ENCODE measurements around the gene MRPL49.

MRPL49 gene

DNA sequence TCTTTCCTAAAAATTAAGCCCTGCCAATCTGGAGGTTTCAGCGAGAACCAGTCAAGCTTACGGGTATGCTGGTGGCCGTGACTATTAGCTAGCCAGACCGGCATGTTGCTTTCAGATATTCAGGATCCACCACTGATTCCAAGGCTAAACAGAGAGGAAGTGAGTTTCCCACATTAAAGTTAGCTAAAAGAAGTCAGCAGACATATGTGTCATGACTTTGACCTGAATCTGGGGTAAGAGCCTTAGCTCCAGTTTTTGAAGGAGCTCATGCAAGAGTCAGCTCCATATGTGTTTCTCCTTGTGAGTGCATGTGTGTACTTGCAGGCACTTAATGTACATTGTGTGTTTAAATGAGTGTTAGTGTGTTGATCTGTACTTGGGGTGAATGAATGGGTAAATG is 36.7 kb upstream of the MRPL49 start:
- no peak for ATAC-seq
- no peak for TF ChIP-seq PPARA (CRISPR knock-in tag; IDR thresholded peaks at IDR 0.05; ENCODE audit: borderline replicate concordance)
- TF ChIP-seq BACH2 (CRISPR knock-in tag; IDR thresholded peaks at IDR 0.05; ENCODE audit: borderline replicate concordance), result no peak
- TF ChIP-seq ZNF70 (CRISPR knock-in tag; IDR thresholded peaks at IDR 0.05), result no peak
- TF ChIP-seq OSR1 (CRISPR knock-in tag; IDR thresholded peaks at IDR 0.05), result no peak
- no peak for TF ChIP-seq RARB (CRISPR knock-in tag; IDR thresholded peaks at IDR 0.05)
- TF ChIP-seq, protein P1, sequence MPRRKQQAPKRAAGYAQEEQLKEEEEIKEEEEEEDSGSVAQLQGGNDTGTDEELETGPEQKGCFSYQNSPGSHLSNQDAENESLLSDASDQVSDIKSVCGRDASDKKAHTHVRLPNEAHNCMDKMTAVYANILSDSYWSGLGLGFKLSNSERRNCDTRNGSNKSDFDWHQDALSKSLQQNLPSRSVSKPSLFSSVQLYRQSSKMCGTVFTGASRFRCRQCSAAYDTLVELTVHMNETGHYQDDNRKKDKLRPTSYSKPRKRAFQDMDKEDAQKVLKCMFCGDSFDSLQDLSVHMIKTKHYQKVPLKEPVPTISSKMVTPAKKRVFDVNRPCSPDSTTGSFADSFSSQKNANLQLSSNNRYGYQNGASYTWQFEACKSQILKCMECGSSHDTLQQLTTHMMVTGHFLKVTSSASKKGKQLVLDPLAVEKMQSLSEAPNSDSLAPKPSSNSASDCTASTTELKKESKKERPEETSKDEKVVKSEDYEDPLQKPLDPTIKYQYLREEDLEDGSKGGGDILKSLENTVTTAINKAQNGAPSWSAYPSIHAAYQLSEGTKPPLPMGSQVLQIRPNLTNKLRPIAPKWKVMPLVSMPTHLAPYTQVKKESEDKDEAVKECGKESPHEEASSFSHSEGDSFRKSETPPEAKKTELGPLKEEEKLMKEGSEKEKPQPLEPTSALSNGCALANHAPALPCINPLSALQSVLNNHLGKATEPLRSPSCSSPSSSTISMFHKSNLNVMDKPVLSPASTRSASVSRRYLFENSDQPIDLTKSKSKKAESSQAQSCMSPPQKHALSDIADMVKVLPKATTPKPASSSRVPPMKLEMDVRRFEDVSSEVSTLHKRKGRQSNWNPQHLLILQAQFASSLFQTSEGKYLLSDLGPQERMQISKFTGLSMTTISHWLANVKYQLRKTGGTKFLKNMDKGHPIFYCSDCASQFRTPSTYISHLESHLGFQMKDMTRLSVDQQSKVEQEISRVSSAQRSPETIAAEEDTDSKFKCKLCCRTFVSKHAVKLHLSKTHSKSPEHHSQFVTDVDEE (CRISPR knock-in tag; IDR thresholded peaks at IDR 0.05), result no peak
- no peak for TF ChIP-seq TCF4 (CRISPR knock-in tag; IDR thresholded peaks at IDR 0.05; ENCODE audit: borderline replicate concordance)
- TF ChIP-seq, protein P2, sequence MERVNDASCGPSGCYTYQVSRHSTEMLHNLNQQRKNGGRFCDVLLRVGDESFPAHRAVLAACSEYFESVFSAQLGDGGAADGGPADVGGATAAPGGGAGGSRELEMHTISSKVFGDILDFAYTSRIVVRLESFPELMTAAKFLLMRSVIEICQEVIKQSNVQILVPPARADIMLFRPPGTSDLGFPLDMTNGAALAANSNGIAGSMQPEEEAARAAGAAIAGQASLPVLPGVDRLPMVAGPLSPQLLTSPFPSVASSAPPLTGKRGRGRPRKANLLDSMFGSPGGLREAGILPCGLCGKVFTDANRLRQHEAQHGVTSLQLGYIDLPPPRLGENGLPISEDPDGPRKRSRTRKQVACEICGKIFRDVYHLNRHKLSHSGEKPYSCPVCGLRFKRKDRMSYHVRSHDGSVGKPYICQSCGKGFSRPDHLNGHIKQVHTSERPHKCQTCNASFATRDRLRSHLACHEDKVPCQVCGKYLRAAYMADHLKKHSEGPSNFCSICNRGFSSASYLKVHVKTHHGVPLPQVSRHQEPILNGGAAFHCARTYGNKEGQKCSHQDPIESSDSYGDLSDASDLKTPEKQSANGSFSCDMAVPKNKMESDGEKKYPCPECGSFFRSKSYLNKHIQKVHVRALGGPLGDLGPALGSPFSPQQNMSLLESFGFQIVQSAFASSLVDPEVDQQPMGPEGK (CRISPR knock-in tag; IDR thresholded peaks at IDR 0.05; ENCODE audit: borderline replicate concordance), result no peak
- TF ChIP-seq ZC3H10 (CRISPR knock-in tag; IDR thresholded peaks at IDR 0.05), result no peak
- TF ChIP-seq ARNTL (CRISPR knock-in tag; IDR thresholded peaks at IDR 0.05; ENCODE audit: borderline replicate concordance, low read depth), result no peak
- TF ChIP-seq CSDC2 (CRISPR knock-in tag; IDR thresholded peaks at IDR 0.05), result no peak
- TF ChIP-seq ISL1 (CRISPR knock-in tag; IDR thresholded peaks at IDR 0.05), result no peak
- no peak for TF ChIP-seq TOX (CRISPR knock-in tag; IDR thresholded peaks at IDR 0.05; ENCODE audit: borderline replicate concordance)
- no peak for TF ChIP-seq ZNF8 (CRISPR knock-in tag; IDR thresholded peaks at IDR 0.05)
- TF ChIP-seq GLIS3 (CRISPR knock-in tag; IDR thresholded peaks at IDR 0.05), result no peak
- no peak for TF ChIP-seq SNAI2 (CRISPR knock-in tag; IDR thresholded peaks at IDR 0.05)
- TF ChIP-seq ZNF565 (CRISPR knock-in tag; conservative IDR thresholded peaks at IDR 0.05; ENCODE audit: low read depth), result no peak
- TF ChIP-seq, protein P3, sequence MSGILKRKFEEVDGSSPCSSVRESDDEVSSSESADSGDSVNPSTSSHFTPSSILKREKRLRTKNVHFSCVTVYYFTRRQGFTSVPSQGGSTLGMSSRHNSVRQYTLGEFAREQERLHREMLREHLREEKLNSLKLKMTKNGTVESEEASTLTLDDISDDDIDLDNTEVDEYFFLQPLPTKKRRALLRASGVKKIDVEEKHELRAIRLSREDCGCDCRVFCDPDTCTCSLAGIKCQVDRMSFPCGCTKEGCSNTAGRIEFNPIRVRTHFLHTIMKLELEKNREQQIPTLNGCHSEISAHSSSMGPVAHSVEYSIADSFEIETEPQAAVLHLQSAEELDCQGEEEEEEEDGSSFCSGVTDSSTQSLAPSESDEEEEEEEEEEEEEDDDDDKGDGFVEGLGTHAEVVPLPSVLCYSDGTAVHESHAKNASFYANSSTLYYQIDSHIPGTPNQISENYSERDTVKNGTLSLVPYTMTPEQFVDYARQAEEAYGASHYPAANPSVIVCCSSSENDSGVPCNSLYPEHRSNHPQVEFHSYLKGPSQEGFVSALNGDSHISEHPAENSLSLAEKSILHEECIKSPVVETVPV (CRISPR knock-in tag; IDR thresholded peaks at IDR 0.05), result no peak

DNA sequence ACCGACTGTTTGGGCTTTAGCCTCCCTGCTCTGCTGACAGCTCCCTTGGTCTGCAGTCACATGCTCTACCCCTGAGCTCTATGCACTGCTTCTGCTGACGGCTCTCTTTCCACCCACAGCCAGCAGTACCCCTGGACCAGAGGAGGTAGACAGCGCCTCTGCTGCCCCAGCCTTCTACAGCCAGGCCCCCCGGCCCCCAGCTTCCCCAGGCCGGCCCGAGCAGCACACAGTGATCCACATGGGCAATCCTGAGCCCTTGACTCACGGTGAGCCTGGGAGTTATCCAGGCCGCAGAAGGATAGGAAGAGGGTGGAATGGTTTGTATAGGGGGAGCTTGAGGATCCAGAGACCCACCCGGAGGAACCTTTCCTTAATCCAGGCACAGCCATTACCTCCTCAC is 35.3 kb upstream of the MRPL49 start:
- no peak for ATAC-seq
- no peak for TF ChIP-seq ISL1 (CRISPR knock-in tag; IDR thresholded peaks at IDR 0.05)
- TF ChIP-seq ZNF8 (CRISPR knock-in tag; IDR thresholded peaks at IDR 0.05), result no peak
- TF ChIP-seq, protein P1 (CRISPR knock-in tag; IDR thresholded peaks at IDR 0.05), result no peak
- no peak for TF ChIP-seq BACH2 (CRISPR knock-in tag; IDR thresholded peaks at IDR 0.05; ENCODE audit: borderline replicate concordance)
- TF ChIP-seq ZC3H10 (CRISPR knock-in tag; IDR thresholded peaks at IDR 0.05), result no peak
- no peak for TF ChIP-seq ARNTL (CRISPR knock-in tag; IDR thresholded peaks at IDR 0.05; ENCODE audit: borderline replicate concordance, low read depth)

DNA sequence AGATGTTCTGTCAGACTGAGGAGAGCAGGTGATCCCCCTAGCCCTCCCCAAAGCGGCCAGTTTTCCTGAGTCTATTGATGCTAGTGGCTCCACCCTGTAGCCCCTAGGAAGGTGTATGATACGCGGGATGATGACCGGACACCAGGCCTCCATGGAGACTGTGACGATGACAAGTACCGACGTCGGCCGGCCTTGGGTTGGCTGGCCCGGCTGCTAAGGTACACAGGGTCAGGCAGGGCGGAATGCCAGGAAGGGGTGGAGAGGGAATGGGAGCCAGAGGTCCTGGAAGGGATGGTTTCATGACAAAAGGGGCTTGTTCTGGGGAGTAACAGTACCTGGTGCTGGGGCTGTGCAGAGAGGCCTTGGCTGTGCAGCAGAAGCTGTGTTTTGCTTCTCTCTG is 34.9 kb upstream of the MRPL49 start:
- ATAC-seq, result no peak
- TF ChIP-seq, protein P2 (CRISPR knock-in tag; IDR thresholded peaks at IDR 0.05; ENCODE audit: borderline replicate concordance), result no peak
- TF ChIP-seq, protein P3 (CRISPR knock-in tag; IDR thresholded peaks at IDR 0.05), result no peak
- TF ChIP-seq BACH2 (CRISPR knock-in tag; IDR thresholded peaks at IDR 0.05; ENCODE audit: borderline replicate concordance) (no peak), OSR1 (CRISPR knock-in tag; IDR thresholded peaks at IDR 0.05) (no peak), ZFP30 (CRISPR knock-in tag; IDR thresholded peaks at IDR 0.05) (no peak), SNAI2 (CRISPR knock-in tag; IDR thresholded peaks at IDR 0.05) (no peak), ZNF565 (CRISPR knock-in tag; conservative IDR thresholded peaks at IDR 0.05; ENCODE audit: low read depth) (no peak), ZNF8 (CRISPR knock-in tag; IDR thresholded peaks at IDR 0.05) (no peak), CSDC2 (CRISPR knock-in tag; IDR thresholded peaks at IDR 0.05) (no peak), PPARA (CRISPR knock-in tag; IDR thresholded peaks at IDR 0.05; ENCODE audit: borderline replicate concordance) (no peak)
- TF ChIP-seq, protein P1 (CRISPR knock-in tag; IDR thresholded peaks at IDR 0.05), result no peak
